ENCODE measurements around the gene C16orf95.

GRCh38 chr16:87255866-87256265 is 61.3 kb downstream of the C16orf95 start:
- TF ChIP-seq CTCF (IDR thresholded peaks at IDR 0.05), result no peak
- no peak for TF ChIP-seq POLR2A (IDR thresholded peaks at IDR 0.05)

Data from sigmoid colon (tissue), 3 donors.